ENCODE results near the gene UBXN10.
A peak's percentile ranks its signal among the peaks of the same experiment; 100 is the strongest.

UBXN10 gene

DNA sequence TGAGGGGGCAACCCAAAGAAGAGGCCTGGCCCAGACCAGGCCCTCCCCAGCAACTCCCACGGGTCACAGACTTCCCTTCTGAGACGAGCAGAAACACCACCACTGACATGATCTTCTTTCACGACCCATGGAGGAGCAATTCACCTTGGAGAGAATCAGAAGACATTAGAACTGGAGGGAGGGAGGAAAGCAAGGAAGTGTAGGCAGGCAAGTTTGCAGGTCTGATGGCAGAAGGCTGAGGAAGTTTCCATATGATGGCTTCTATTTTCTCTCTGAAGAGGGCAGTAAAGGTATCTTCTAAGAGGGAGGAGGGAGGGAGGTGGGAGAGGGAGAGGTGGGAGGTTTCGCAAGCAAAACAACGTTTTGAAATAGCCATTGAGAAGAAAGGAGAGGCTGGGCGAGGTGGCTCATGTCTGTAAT, 1.4 kb upstream of the UBXN10 start:
- DNase-seq, result no peak

DNA sequence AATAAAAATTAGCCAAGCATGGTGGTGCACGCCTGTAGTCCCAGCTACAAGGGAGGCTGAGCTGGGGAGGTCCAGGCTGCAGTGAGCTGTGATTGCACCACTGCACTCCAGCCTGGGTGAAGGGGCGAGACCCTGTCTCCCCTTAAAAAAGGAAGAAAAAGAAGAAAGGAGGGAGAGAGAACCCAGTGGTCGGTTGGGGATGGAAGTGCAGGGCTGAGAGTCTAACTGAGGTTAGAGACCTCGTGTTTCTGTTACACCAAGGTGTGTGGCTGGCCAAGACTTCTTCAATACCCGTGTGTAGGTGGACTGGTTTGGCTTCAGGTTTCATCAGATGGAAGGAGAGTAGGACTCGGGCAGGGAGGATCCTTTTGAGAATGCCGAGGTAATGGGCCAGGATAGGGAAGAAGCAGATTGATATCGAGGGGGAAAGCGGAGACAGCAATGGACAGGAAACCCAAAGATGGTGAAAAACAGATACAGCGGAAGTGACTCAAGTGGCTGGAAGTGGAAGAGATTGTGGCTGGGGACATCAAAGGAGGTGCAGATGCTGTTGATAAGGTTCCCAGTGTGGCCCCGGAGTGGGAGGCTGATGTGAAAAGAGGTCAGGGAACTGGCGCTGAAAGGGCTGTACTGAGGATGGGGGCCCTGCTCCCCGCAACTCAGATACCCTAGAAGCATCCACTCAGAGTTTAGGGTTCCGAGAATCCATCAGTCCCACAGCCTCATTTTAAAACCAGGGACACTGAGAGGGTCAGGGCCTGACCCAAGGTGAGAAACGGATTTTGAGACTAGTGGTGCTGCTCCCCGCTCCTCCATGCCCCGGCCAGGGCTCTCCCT, 681 bp upstream of the UBXN10 start:
- peak; percentile 79 for DNase-seq

- peak; percentile 55 for DNase-seq
These were observed 1.4 kb downstream of the UBXN10 start for GRCh38 chr1:20187103-20187812.

DNA sequence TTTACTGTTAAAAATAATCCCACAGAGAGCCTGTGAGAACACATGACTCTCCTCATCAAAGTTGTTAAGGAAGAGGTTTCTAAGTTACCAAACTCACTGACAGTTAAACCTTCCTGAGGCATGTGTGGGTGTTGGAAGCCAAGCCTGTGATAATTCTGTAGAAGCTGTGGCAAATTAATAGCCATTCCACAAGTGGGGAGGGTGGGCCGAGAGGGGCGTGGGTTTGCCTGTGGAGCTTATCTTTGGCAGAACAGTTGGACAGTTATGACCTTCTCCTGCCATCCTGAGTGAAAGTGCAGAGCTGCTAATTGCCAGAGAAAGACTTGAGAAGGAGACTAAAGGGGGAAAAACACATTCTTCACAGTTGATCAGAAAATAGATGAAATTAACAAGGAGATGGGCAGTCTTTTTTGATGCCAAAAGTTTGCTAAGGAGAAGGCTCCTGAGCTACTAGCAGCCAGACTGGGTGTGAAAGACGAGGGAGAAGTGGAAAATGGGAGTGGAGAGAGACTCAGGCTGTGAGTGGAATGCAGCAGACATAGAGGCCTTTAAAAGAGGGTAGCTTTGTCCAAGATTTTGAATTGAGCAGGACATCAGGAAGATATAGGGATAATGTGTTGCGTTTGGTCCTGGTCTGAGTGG, 2.0 kb downstream of the UBXN10 start:
- peak; percentile 9 for DNase-seq

- no peak for DNase-seq
These were observed 2.5 kb downstream of the UBXN10 start for GRCh38 chr1:20188455-20188817.

DNA sequence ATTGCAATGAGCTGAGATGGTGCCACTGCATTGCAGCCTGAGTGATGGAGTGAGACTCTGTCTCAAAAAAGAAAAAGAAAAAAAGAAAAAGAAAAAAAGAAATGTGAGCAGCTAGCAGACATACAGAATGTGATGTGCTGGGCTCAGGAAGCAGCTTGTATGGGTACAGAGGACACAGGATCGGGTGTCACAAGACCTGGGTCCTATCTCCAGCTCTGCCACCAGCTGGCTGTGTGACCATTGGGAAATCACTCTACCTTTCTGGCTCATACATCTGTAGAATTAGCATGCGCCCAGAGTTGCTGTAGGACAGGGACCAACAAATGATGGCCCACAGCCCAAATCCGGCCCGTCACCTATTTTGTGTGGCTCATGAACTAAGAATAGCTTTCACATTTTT, 3.8 kb downstream of the UBXN10 start:
- DNase-seq, result no peak

- no peak for DNase-seq
These were observed 4.6 kb downstream of the UBXN10 start for GRCh38 chr1:20190256-20191160.

DNA sequence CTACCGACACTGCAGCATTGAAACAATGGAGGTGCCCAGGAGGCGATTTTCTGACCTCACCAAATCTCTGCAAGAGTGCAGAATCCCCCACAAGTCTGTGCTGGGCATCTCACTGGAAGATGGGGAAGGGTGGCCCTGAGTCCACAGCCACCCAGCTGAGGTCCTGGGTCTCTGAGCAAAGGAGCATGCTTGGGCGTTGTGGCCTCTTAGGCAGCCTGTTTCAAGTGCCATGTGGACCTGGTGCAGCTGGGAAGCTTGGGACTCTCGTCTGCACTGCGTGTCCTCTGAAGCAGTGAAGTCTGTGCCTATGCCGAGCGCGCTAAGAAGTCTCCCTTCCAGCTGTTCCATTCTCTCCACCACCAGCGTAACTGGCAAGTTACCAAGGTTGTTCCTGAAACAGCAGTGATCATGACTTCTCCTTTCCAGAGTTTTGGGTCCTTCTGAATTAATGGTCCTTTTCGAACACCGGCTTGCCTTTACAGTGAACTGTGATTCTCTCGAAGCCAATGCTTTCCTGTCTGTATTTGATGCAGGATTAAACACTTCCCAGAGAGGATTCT, 5.5 kb downstream of the UBXN10 start:
- no peak for DNase-seq

- no peak for DNase-seq
These were observed 6.5 kb downstream of the UBXN10 start for GRCh38 chr1:20192364-20192763.

DNA sequence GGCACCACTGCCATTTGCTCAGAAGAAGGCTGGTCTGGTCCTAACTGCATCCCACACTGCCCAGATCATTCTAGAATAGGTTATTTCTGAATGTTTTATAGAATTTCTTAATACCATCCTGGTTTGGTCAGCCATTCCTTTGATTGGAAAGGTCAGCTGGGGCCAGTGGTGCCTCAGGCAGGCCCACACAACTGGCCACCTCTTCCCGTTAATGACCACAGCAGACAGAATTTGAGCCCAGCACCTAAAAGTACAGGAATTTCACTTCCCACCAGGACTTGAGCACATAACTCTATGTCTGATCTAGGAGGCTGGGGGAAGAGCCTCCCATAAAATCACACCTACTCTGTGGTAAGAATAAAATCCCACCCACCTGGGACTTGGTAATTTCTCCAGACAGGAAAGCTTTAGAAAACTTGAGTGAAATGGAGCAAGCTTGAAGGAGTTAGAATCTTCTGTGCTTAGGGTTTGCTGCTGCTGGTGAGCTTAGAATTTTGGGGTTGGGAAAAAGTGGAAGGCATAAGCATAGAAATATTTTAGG, 7.0 kb downstream of the UBXN10 start:
- no peak for DNase-seq

DNA sequence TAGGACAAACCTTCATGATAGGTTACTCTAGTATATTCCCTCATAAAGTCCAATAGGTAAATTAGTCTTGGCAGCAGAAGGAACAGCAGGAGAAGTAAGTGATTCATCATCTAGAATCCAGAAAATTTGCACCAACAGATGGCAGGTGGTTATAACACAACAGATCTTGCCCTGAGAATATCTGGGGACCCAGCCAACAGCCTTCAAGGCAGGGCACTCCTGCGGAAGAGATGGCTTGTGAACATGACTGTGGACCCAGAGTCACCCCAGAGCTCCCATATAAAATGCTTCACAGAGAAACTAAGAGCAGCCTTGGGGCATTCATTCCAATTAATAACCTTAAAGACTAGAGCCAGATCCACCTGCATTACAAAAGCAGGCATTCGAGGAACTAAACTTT, 8.3 kb downstream of the UBXN10 start:
- no peak for DNase-seq

GRCh38 chr1:20194757-20195461, 9.0 kb downstream of the UBXN10 start:
- peak; percentile 70 for DNase-seq

DNA sequence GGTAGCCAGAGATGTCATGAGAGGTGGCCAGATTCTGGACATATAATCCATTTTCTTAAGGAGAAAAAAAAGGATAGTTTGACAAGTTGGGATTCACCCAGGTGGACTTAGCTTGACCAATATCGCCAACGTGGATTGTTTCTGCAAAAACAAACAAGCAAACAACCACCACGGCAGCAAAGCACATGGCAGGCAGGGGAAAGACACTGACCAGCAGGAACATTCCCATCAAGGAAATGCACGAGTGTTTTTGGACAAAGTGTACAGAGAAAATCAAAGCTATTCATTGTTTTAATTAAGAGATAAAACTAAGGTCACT, 9.5 kb downstream of the UBXN10 start:
- DNase-seq, result no peak

- DNase-seq, result no peak
These were observed 11.5 kb downstream of the UBXN10 start for GRCh38 chr1:20197329-20197791.

DNA sequence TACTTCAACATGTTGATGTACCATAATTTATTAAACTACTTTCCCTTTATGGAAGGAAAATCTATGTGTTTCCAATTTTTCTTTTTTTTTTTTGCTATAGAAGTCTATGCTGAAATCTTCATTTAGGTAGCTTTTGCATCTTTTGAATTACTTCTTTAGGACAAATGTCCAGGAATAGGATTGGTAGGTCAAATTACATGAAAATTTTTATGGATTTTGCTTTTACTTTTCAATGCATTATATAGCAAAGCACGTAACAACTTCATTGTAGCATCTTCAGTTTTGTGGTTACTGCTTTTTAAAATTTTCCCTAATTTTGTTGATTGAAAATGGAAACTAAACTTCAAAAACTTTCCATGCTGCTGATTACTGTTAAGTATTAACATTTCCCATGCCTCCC, 12.4 kb downstream of the UBXN10 start:
- no peak for DNase-seq

- no peak for DNase-seq
These were observed 13.0 kb downstream of the UBXN10 start for GRCh38 chr1:20198918-20199317.

DNA sequence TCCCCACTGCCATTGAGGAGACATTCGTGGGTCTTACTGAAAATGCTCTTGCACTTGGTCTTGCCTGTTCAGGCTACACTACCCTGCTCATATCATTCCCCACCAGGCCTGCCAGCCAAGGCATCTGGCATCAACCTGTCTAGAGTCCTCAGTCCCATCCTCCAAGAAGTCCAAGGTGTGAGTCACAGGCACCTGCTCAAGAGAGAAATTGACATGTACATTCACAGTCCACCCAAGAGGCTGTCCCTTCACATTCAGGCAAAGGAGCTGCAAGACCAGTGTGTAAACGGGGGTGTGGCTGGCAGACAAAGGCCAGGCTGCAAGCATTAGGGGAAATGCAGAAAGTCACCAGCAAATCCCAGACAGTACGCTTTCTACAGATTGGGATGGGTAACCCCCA, 13.5 kb downstream of the UBXN10 start:
- DNase-seq, result no peak

DNA sequence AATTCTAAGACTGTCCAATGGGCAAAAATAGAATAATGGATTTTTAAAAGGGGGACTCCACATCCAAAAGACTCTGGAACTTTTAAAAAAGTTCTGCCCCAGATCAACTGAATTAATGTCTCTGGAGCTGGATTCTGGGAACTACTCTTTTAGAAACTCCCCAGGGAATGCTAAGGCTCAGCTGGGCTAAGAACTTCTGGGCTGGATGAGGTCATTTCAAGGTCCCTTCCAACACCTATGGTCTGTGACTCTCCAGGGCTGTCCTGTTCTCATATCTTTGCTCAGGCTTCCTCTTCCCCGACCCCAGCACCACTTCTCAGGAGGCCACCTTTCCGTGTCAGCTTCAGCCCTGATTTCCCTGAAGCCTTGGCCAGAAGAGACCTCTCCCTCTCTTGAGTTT, 13.9 kb downstream of the UBXN10 start:
- no peak for DNase-seq

- DNase-seq, result no peak
These were observed 15.1 kb downstream of the UBXN10 start for GRCh38 chr1:20200966-20201365.

- DNase-seq, result no peak
These were observed 16.3 kb downstream of the UBXN10 start for GRCh38 chr1:20202166-20202565.

DNA sequence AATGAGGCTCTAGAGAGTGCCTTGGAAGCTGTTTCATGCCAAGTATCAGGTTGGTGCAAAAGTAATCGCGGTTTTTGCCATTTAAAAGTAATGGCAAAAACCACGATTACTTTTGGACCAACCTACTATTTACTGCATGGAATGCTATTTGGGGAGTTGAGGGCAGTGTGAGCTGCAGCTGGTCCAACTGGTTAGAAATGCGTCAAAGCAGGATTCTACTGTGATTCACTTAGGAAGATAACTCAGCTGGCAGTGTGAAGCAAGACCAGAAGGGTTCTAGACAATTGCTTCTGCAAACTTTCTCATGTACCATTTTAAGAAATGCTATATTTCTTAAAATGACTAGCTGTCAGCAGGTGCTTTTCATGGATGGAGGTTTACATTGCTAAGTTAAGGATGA, 21.6 kb downstream of the UBXN10 start:
- no peak for DNase-seq

DNA sequence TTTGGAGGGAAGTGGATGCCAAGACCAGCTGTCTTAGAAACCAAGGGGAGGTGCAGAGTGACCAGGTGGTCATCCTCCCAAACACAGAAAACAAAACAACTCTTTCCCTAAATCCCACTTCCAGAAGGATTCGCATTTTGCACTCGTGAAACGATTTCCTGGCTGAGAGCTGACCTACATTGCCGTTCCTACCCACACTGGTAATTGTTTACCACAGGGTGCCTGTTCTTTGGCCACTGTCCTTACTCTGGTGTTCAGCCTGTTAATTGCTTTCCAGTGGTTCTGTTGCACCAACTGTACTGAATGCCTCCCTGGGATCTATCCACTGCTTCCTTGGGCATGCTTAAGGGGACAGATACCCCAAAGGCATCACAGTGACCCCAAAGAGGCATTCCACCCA, 23.6 kb downstream of the UBXN10 start:
- DNase-seq, result no peak
